SK-N-SH treated with all-trans-retinoic acid at 6 μM for 48 hours (cell line): ENCODE results near the gene SARS1.
"Not testable (repeated sequence)": the region's sequence is repeated elsewhere in the genome, so short reads cannot be mapped to it uniquely, and the experiment has no call there.

Experiments
- ATAC-seq: fragments of 200-7000 bp; cut with Tn5 transposase; 3 replicates; pipeline ENCODE4 v1.9.1; 2020; ENCODE audit warnings: mild to moderate bottlenecking, moderate library complexity
- ARNTL ChIP-seq: fragments of 450-650 bp; formaldehyde crosslinking; IDR thresholded peaks from 2 replicates; pipeline ENCODE4 v1.5.0; 2020; ENCODE audit warnings: low read depth, mild to moderate bottlenecking, moderate library complexity, borderline replicate concordance
- BACH2 ChIP-seq: fragments of 250-450 bp; sonication (Bioruptor Pico); IDR thresholded peaks from 2 replicates; pipeline ENCODE4 v1.9.0; 2021; ENCODE audit warnings: mild to moderate bottlenecking, borderline replicate concordance
- CREB5 ChIP-seq: fragments of 250-450 bp; sonication (Bioruptor Pico); IDR thresholded peaks from 2 replicates; pipeline ENCODE4 v1.5.1; 2020; ENCODE audit warnings: low read depth, mild to moderate bottlenecking, moderate library complexity
- CSDC2 ChIP-seq: fragments of 250-450 bp; sonication (Bioruptor Pico); IDR thresholded peaks from 2 replicates; pipeline ENCODE4 v1.5.0; 2020; ENCODE audit warnings: mild to moderate bottlenecking, moderate library complexity
- CSRNP3 ChIP-seq: fragments of 250-450 bp; sonication (Bioruptor Pico); IDR thresholded peaks from 2 replicates; pipeline ENCODE4 v1.5.1; 2021; ENCODE audit warnings: mild to moderate bottlenecking, moderate library complexity
- ESRRG ChIP-seq: fragments of 250-450 bp; sonication (Bioruptor Pico); IDR thresholded peaks from 2 replicates; pipeline ENCODE4 v1.6.1; 2021; ENCODE audit warnings: mild to moderate bottlenecking
- GLIS3 ChIP-seq: fragments of 250-450 bp; sonication (Bioruptor Pico); IDR thresholded peaks from 2 replicates; pipeline ENCODE4 v1.5.0; 2020; ENCODE audit warnings: mild to moderate bottlenecking, moderate library complexity
- ISL1 ChIP-seq: fragments of 250-450 bp; sonication (Bioruptor Pico); IDR thresholded peaks from 2 replicates; pipeline ENCODE4 v2.1.2; 2022; ENCODE audit warnings: mild to moderate bottlenecking, moderate library complexity
- POU6F1 ChIP-seq: fragments of 250-450 bp; sonication (Bioruptor Pico); IDR thresholded peaks from 2 replicates; pipeline ENCODE4 v1.8.0; 2021; ENCODE audit warnings: low read depth, mild to moderate bottlenecking, moderate library complexity, borderline replicate concordance
- PPARA ChIP-seq: fragments of 250-450 bp; sonication (Bioruptor Pico); IDR thresholded peaks from 2 replicates; pipeline ENCODE4 v1.5.0; 2020; ENCODE audit warnings: mild to moderate bottlenecking, borderline replicate concordance
- RARB ChIP-seq: fragments of 250-450 bp; sonication (Bioruptor Pico); IDR thresholded peaks from 2 replicates; pipeline ENCODE4 v1.8.0; 2021; ENCODE audit warnings: mild to moderate bottlenecking, moderate library complexity
- SNAI2 ChIP-seq: fragments of 250-450 bp; sonication (Bioruptor Pico); IDR thresholded peaks from 2 replicates; pipeline ENCODE4 v1.5.0; 2020; ENCODE audit warnings: mild to moderate bottlenecking, moderate library complexity
- TCF4 ChIP-seq: fragments of 250-450 bp; sonication (Bioruptor Pico); IDR thresholded peaks from 2 replicates; pipeline ENCODE4 v1.8.0; 2021; ENCODE audit warnings: mild to moderate bottlenecking, moderate library complexity, borderline replicate concordance
- TOX ChIP-seq: fragments of 250-450 bp; sonication (Bioruptor Pico); IDR thresholded peaks from 2 replicates; pipeline ENCODE4 v1.8.0; 2021; ENCODE audit warnings: mild to moderate bottlenecking, moderate library complexity, borderline replicate concordance
- ZC3H10 ChIP-seq: fragments of 250-450 bp; sonication (Bioruptor Pico); IDR thresholded peaks from 2 replicates; pipeline ENCODE4 v1.5.1; 2021; ENCODE audit warnings: mild to moderate bottlenecking, moderate library complexity
- ZFP3 ChIP-seq: fragments of 250-450 bp; sonication (Bioruptor Pico); IDR thresholded peaks from 2 replicates; pipeline ENCODE4 v1.5.0; 2020; ENCODE audit warnings: mild to moderate bottlenecking, moderate library complexity
- ZFP30 ChIP-seq: fragments of 450-650 bp; formaldehyde crosslinking; IDR thresholded peaks from 2 replicates; pipeline ENCODE4 v1.5.0; 2022; ENCODE audit warnings: mild to moderate bottlenecking, moderate library complexity
- ZNF565 ChIP-seq: fragments of 450-650 bp; formaldehyde crosslinking; conservative IDR thresholded peaks from 2 replicates; pipeline ENCODE4 v1.5.0; 2020; ENCODE audit warnings: low read depth, mild to moderate bottlenecking, moderate library complexity
- ZNF70 ChIP-seq: fragments of 450-650 bp; formaldehyde crosslinking; IDR thresholded peaks from 2 replicates; pipeline ENCODE4 v1.5.0; 2020; ENCODE audit warnings: mild to moderate bottlenecking, moderate library complexity
- ZNF8 ChIP-seq: fragments of 450-650 bp; formaldehyde crosslinking; IDR thresholded peaks from 2 replicates; pipeline ENCODE4 v1.5.0; 2020; ENCODE audit warnings: mild to moderate bottlenecking, moderate library complexity
- TF ChIP-seq, protein P1 (sequence below): fragments of 250-450 bp; sonication (Bioruptor Pico); IDR thresholded peaks from 2 replicates; pipeline ENCODE4 v1.8.0; 2020; ENCODE audit warnings: mild to moderate bottlenecking, moderate library complexity, borderline replicate concordance
- TF ChIP-seq, protein P2 (sequence below): fragments of 250-450 bp; sonication (Bioruptor Pico); IDR thresholded peaks from 2 replicates; pipeline ENCODE4 v1.5.0; 2020; ENCODE audit warnings: mild to moderate bottlenecking, moderate library complexity

SARS1 gene

GRCh38 chr1:109170035-109170764 is 43.5 kb upstream of the SARS1 start:
- TF ChIP-seq RARB (CRISPR knock-in tag), result no peak
- no peak for TF ChIP-seq BACH2 (CRISPR knock-in tag)
- TF ChIP-seq TCF4, result no peak
- TF ChIP-seq PPARA, result no peak
- TF ChIP-seq CSDC2 (CRISPR knock-in tag), result no peak
- no peak for TF ChIP-seq ZNF70
- no peak for TF ChIP-seq CREB5 (CRISPR knock-in tag)
- TF ChIP-seq ARNTL, result no peak
- TF ChIP-seq TOX (CRISPR knock-in tag), result no peak
- no peak for TF ChIP-seq ZFP3
- ATAC-seq, result no peak

DNA sequence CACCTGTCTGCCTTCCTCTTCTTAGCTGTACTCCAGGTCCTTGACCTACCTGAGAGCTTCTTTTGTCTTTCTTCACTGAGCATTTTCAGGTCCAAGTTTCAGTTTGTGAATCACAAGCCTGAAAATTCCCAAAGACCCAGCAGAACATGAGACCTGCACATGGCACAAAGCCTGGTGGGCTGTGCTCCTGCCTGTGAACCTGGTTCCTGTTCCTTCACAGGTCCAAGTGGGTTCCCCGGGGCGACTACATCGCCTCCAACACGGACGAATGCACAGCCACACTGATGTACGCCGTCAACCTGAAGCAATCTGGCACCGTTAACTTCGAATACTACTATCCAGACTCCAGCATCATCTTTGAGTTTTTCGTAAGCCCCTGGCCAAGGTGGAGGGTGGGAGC is 42.1 kb upstream of the SARS1 start:
- no peak for ATAC-seq
- TF ChIP-seq SNAI2 (no peak), BACH2 (CRISPR knock-in tag) (no peak), ZFP30 (CRISPR knock-in tag) (no peak), ARNTL (no peak), ISL1 (no peak), ZNF565 (CRISPR knock-in tag) (no peak), PPARA (no peak), POU6F1 (CRISPR knock-in tag) (no peak), ZC3H10 (no peak), GLIS3 (CRISPR knock-in tag) (no peak), CREB5 (CRISPR knock-in tag) (no peak), TCF4 (no peak), ZNF8 (CRISPR knock-in tag) (no peak), ZFP3 (no peak), RARB (CRISPR knock-in tag) (no peak), ESRRG (CRISPR knock-in tag) (no peak), CSRNP3 (CRISPR knock-in tag) (no peak), CSDC2 (CRISPR knock-in tag) (no peak)
- TF ChIP-seq, protein P1, sequence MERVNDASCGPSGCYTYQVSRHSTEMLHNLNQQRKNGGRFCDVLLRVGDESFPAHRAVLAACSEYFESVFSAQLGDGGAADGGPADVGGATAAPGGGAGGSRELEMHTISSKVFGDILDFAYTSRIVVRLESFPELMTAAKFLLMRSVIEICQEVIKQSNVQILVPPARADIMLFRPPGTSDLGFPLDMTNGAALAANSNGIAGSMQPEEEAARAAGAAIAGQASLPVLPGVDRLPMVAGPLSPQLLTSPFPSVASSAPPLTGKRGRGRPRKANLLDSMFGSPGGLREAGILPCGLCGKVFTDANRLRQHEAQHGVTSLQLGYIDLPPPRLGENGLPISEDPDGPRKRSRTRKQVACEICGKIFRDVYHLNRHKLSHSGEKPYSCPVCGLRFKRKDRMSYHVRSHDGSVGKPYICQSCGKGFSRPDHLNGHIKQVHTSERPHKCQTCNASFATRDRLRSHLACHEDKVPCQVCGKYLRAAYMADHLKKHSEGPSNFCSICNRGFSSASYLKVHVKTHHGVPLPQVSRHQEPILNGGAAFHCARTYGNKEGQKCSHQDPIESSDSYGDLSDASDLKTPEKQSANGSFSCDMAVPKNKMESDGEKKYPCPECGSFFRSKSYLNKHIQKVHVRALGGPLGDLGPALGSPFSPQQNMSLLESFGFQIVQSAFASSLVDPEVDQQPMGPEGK (CRISPR knock-in tag), result no peak
- TF ChIP-seq, protein P2, sequence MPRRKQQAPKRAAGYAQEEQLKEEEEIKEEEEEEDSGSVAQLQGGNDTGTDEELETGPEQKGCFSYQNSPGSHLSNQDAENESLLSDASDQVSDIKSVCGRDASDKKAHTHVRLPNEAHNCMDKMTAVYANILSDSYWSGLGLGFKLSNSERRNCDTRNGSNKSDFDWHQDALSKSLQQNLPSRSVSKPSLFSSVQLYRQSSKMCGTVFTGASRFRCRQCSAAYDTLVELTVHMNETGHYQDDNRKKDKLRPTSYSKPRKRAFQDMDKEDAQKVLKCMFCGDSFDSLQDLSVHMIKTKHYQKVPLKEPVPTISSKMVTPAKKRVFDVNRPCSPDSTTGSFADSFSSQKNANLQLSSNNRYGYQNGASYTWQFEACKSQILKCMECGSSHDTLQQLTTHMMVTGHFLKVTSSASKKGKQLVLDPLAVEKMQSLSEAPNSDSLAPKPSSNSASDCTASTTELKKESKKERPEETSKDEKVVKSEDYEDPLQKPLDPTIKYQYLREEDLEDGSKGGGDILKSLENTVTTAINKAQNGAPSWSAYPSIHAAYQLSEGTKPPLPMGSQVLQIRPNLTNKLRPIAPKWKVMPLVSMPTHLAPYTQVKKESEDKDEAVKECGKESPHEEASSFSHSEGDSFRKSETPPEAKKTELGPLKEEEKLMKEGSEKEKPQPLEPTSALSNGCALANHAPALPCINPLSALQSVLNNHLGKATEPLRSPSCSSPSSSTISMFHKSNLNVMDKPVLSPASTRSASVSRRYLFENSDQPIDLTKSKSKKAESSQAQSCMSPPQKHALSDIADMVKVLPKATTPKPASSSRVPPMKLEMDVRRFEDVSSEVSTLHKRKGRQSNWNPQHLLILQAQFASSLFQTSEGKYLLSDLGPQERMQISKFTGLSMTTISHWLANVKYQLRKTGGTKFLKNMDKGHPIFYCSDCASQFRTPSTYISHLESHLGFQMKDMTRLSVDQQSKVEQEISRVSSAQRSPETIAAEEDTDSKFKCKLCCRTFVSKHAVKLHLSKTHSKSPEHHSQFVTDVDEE, result no peak

GRCh38 chr1:109176349-109176748 is 37.4 kb upstream of the SARS1 start:
- ATAC-seq, result not testable (repeated sequence)

GRCh38 chr1:109180715-109181084 is 33.0 kb upstream of the SARS1 start:
- ATAC-seq, result not testable (repeated sequence)
